Measurements from ENCODE around the gene GPR42.

The GPR42 gene

DNA sequence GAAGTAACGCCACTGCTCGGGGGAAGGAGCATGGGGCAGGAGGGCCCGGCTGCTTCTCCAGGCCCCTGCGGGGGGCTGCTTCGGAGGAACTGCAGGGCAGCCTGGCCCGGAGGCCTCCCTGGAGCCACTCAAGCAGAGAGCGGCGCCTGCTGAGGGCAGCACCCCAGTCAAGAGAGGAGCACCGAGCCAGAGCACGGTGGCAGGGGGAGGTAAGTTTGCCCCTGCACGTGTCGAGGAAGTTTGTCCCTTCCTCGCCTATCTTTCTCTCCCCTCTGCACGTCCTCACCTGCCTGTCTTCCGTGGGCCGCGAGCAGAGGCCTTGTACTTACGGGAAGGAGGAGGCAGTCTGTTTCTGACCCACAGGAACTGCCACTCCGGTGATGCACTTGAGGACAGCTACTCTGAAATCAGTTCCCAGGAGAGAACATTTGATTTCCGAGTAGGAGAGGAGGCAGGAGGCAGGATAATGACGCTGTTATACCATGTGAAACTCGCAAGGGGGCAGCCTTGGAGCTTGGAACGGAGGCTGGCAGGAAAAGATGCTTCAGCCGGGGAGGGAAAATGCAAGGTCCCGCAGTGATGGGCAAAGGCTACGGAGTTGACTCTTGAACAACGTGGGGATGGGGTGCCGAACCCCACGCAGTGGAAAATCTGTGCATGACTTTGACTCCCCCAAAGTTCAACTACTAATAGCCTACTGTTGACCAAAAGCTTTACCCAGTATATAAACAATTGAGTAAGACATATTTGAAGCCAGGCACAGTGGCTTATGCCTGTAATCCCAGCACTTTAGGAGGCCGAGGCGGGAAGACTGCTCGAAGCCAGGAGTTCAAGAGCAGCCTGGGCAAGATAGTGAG, 18.2 kb upstream of the GPR42 start (continued):
- TF ChIP-seq, protein P1, sequence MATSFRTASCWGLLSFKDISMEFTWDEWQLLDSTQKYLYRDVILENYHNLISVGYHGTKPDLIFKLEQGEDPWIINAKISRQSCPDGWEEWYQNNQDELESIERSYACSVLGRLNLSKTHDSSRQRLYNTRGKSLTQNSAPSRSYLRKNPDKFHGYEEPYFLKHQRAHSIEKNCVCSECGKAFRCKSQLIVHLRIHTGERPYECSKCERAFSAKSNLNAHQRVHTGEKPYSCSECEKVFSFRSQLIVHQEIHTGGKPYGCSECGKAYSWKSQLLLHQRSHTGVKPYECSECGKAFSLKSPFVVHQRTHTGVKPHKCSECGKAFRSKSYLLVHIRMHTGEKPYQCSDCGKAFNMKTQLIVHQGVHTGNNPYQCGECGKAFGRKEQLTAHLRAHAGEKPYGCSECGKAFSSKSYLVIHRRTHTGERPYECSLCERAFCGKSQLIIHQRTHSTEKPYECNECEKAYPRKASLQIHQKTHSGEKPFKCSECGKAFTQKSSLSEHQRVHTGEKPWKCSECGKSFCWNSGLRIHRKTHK (tag by site-specific recombination; IDR thresholded peaks at IDR 0.05), result no peak
- no peak for TF ChIP-seq TCF7L2 (IDR thresholded peaks at IDR 0.05; ENCODE audit: borderline replicate concordance, low read depth, low read length)
- TF ChIP-seq, protein P2, sequence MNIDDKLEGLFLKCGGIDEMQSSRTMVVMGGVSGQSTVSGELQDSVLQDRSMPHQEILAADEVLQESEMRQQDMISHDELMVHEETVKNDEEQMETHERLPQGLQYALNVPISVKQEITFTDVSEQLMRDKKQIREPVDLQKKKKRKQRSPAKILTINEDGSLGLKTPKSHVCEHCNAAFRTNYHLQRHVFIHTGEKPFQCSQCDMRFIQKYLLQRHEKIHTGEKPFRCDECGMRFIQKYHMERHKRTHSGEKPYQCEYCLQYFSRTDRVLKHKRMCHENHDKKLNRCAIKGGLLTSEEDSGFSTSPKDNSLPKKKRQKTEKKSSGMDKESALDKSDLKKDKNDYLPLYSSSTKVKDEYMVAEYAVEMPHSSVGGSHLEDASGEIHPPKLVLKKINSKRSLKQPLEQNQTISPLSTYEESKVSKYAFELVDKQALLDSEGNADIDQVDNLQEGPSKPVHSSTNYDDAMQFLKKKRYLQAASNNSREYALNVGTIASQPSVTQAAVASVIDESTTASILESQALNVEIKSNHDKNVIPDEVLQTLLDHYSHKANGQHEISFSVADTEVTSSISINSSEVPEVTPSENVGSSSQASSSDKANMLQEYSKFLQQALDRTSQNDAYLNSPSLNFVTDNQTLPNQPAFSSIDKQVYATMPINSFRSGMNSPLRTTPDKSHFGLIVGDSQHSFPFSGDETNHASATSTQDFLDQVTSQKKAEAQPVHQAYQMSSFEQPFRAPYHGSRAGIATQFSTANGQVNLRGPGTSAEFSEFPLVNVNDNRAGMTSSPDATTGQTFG (tag by site-specific recombination; IDR thresholded peaks at IDR 0.05; ENCODE audit: borderline replicate concordance), result 0 out of 2 replicates have a peak, but pooled peaks have one; percentile 0
- peak; percentile 65; the same call in 1 of the 2 replicates for TF ChIP-seq ZNF24 (tag by site-specific recombination; IDR thresholded peaks at IDR 0.05)
- no peak for TF ChIP-seq ZNF112 (tag by site-specific recombination; IDR thresholded peaks at IDR 0.05)
- TF ChIP-seq, protein P3, sequence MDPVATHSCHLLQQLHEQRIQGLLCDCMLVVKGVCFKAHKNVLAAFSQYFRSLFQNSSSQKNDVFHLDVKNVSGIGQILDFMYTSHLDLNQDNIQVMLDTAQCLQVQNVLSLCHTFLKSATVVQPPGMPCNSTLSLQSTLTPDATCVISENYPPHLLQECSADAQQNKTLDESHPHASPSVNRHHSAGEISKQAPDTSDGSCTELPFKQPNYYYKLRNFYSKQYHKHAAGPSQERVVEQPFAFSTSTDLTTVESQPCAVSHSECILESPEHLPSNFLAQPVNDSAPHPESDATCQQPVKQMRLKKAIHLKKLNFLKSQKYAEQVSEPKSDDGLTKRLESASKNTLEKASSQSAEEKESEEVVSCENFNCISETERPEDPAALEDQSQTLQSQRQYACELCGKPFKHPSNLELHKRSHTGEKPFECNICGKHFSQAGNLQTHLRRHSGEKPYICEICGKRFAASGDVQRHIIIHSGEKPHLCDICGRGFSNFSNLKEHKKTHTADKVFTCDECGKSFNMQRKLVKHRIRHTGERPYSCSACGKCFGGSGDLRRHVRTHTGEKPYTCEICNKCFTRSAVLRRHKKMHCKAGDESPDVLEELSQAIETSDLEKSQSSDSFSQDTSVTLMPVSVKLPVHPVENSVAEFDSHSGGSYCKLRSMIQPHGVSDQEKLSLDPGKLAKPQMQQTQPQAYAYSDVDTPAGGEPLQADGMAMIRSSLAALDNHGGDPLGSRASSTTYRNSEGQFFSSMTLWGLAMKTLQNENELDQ (tag by site-specific recombination; IDR thresholded peaks at IDR 0.05; ENCODE audit: low read depth), result no peak
- no peak for TF ChIP-seq ZFP3 (tag by site-specific recombination; IDR thresholded peaks at IDR 0.05; ENCODE audit: low read depth)
- TF ChIP-seq ZNF677 (tag by site-specific recombination; IDR thresholded peaks at IDR 0.05), result no peak
- no peak; the same call in 1 of the 2 replicates for TF ChIP-seq ZNF501 (tag by site-specific recombination; IDR thresholded peaks at IDR 0.05)
- peak; percentile 22; the same call in 1 of the 2 replicates for TF ChIP-seq GLIS2 (tag by site-specific recombination; IDR thresholded peaks at IDR 0.05)
- TF ChIP-seq ZNF391 (tag by site-specific recombination; IDR thresholded peaks at IDR 0.05; ENCODE audit: borderline replicate concordance, low read depth), result no peak
- TF ChIP-seq ZNF184 (tag by site-specific recombination; IDR thresholded peaks at IDR 0.05), result no peak
- TF ChIP-seq ZNF529 (tag by site-specific recombination; IDR thresholded peaks at IDR 0.05; ENCODE audit: insufficient replicate concordance), result no peak
- TF ChIP-seq HOXC10 (CRISPR knock-in tag; IDR thresholded peaks at IDR 0.05), result no peak
- TF ChIP-seq, protein P4, sequence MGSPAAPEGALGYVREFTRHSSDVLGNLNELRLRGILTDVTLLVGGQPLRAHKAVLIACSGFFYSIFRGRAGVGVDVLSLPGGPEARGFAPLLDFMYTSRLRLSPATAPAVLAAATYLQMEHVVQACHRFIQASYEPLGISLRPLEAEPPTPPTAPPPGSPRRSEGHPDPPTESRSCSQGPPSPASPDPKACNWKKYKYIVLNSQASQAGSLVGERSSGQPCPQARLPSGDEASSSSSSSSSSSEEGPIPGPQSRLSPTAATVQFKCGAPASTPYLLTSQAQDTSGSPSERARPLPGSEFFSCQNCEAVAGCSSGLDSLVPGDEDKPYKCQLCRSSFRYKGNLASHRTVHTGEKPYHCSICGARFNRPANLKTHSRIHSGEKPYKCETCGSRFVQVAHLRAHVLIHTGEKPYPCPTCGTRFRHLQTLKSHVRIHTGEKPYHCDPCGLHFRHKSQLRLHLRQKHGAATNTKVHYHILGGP (tag by site-specific recombination; IDR thresholded peaks at IDR 0.05), result no peak
- TF ChIP-seq ZNF777 (tag by site-specific recombination; IDR thresholded peaks at IDR 0.05; ENCODE audit: borderline replicate concordance), result no peak
- TF ChIP-seq, protein P5, sequence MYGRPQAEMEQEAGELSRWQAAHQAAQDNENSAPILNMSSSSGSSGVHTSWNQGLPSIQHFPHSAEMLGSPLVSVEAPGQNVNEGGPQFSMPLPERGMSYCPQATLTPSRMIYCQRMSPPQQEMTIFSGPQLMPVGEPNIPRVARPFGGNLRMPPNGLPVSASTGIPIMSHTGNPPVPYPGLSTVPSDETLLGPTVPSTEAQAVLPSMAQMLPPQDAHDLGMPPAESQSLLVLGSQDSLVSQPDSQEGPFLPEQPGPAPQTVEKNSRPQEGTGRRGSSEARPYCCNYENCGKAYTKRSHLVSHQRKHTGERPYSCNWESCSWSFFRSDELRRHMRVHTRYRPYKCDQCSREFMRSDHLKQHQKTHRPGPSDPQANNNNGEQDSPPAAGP (tag by site-specific recombination; IDR thresholded peaks at IDR 0.05), result peak; percentile 34; the same call in 1 of the 2 replicates
- TF ChIP-seq ZNF211 (tag by site-specific recombination; IDR thresholded peaks at IDR 0.05; ENCODE audit: low read depth), result no peak
- no peak for TF ChIP-seq REPIN1 (tag by site-specific recombination; IDR thresholded peaks at IDR 0.05; ENCODE audit: low read depth)
- TF ChIP-seq ZNF132 (tag by site-specific recombination; IDR thresholded peaks at IDR 0.05; ENCODE audit: borderline replicate concordance), result no peak
- TF ChIP-seq BCL11B (tag by site-specific recombination; IDR thresholded peaks at IDR 0.05; ENCODE audit: low read depth), result no peak
- TF ChIP-seq, protein P6, sequence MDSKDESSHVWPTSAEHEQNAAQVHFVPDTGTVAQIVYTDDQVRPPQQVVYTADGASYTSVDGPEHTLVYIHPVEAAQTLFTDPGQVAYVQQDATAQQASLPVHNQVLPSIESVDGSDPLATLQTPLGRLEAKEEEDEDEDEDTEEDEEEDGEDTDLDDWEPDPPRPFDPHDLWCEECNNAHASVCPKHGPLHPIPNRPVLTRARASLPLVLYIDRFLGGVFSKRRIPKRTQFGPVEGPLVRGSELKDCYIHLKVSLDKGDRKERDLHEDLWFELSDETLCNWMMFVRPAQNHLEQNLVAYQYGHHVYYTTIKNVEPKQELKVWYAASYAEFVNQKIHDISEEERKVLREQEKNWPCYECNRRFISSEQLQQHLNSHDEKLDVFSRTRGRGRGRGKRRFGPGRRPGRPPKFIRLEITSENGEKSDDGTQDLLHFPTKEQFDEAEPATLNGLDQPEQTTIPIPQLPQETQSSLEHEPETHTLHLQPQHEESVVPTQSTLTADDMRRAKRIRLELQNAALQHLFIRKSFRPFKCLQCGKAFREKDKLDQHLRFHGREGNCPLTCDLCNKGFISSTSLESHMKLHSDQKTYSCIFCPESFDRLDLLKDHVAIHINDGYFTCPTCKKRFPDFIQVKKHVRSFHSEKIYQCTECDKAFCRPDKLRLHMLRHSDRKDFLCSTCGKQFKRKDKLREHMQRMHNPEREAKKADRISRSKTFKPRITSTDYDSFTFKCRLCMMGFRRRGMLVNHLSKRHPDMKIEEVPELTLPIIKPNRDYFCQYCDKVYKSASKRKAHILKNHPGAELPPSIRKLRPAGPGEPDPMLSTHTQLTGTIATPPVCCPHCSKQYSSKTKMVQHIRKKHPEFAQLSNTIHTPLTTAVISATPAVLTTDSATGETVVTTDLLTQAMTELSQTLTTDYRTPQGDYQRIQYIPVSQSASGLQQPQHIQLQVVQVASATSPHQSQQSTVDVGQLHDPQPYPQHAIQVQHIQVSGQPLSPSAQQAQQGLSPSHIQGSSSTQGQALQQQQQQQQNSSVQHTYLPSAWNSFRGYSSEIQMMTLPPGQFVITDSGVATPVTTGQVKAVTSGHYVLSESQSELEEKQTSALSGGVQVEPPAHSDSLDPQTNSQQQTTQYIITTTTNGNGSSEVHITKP (tag by site-specific recombination; IDR thresholded peaks at IDR 0.05), result 0 out of 2 replicates have a peak, but pooled peaks have one; percentile 40
- no peak for TF ChIP-seq ZNF624 (tag by site-specific recombination; IDR thresholded peaks at IDR 0.05)
- no peak for TF ChIP-seq ZNF530 (tag by site-specific recombination; IDR thresholded peaks at IDR 0.05; ENCODE audit: low read depth)
- no peak for TF ChIP-seq RBAK (tag by site-specific recombination; IDR thresholded peaks at IDR 0.05)
- no peak for TF ChIP-seq WT1 (tag by site-specific recombination; IDR thresholded peaks at IDR 0.05)
